ENCODE measurements around the gene WDR70. TPM values are rescaled to one million over a fixed set of nuclear protein-coding genes. Genes with fewer than 3 reads are reported as not detected.

WDR70 gene
- total RNA-seq, 1 donor from 2014 or later, result 23.6 TPM

DNA sequence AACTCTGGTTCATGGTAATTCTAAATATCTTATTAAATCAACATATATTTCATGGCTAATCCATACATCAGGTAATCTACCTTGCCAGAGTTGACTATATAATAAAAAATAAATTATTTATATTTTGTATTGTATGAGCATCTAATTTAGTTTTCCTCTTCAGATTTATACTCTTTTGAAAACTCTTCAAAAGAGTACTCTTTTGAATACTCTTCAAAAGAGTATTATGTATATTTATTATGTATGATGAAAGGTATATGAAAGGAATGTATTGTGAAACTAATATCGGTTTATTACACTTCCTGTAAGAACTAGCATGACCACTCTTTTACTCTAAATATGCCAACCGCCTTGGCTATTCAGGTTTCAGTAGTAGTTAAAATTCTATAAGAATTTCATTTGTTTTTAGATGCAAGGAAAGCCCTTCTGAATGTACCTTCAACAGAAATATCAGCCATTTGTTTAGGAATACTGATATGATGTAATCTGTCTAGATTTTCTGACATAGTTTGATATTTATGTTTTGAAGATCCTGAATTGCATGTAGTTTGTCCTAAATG is 178.7 kb downstream of the WDR70 start:
- no peaks in the 10 kb centered on the region for H3K36me3 Mint-ChIP-seq (ENCODE audit: low read depth)
- H3K27ac Mint-ChIP-seq (ENCODE audit: unreplicated experiment), result no peak overlapping the region
- no peaks in the 10 kb centered on the region for H3K27me3 Mint-ChIP-seq (ENCODE audit: low read depth)
- H3K9me3 Mint-ChIP-seq (ENCODE audit: low read depth), result peaks cover 4% of the 10 kb centered on the region
- no peak overlapping the region for H3K4me3 Mint-ChIP-seq (ENCODE audit: unreplicated experiment)
- TF ChIP-seq, protein P1, sequence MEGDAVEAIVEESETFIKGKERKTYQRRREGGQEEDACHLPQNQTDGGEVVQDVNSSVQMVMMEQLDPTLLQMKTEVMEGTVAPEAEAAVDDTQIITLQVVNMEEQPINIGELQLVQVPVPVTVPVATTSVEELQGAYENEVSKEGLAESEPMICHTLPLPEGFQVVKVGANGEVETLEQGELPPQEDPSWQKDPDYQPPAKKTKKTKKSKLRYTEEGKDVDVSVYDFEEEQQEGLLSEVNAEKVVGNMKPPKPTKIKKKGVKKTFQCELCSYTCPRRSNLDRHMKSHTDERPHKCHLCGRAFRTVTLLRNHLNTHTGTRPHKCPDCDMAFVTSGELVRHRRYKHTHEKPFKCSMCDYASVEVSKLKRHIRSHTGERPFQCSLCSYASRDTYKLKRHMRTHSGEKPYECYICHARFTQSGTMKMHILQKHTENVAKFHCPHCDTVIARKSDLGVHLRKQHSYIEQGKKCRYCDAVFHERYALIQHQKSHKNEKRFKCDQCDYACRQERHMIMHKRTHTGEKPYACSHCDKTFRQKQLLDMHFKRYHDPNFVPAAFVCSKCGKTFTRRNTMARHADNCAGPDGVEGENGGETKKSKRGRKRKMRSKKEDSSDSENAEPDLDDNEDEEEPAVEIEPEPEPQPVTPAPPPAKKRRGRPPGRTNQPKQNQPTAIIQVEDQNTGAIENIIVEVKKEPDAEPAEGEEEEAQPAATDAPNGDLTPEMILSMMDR (IDR thresholded peaks at IDR 0.05), result no peak
- peaks cover 7% of the 10 kb centered on the region for H3K4me1 Mint-ChIP-seq (ENCODE audit: low read depth)
- no peak for DNase-seq (ENCODE audit: low spot score)

DNA sequence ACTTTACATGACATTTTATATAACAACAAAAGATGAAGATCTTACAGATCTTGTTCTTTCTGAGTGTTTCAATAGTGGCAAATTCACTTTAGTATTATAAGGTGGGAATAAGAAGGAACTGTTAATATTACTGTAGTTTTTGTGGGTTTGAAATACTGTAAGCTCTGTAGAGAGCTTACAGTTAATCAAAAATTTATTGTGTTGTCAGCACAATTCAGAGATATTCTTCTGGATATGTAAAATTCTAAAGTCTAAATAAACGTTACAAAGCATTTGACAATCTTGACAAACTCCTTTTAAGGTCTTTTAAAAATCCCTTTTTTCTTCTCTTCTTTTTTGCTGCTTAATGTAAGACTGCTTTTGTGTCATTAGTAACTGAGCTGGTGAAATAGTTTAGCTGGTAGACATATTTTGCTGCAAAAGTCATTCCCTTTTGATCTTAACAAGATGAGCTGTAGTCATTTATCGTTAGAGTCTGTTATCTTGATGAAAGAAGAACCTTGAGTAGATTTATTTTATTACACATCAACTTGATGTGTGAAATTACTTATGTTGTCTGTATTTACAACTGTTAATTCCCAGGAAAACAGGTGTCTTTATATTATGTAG is 186.0 kb downstream of the WDR70 start:
- Mint-ChIP-seq H3K27ac (ENCODE audit: unreplicated experiment) (peak overlapping the region; percentile 45), H3K9me3 (ENCODE audit: low read depth) (no peaks in the 10 kb centered on the region), H3K4me3 (ENCODE audit: unreplicated experiment) (no peak overlapping the region), H3K27me3 (ENCODE audit: low read depth) (no peaks in the 10 kb centered on the region), H3K36me3 (ENCODE audit: low read depth) (no peaks in the 10 kb centered on the region), H3K4me1 (ENCODE audit: low read depth) (peaks cover 10% of the 10 kb centered on the region)
- no peak for DNase-seq (ENCODE audit: low spot score)
- TF ChIP-seq, protein P1 (IDR thresholded peaks at IDR 0.05), result no peak

DNA sequence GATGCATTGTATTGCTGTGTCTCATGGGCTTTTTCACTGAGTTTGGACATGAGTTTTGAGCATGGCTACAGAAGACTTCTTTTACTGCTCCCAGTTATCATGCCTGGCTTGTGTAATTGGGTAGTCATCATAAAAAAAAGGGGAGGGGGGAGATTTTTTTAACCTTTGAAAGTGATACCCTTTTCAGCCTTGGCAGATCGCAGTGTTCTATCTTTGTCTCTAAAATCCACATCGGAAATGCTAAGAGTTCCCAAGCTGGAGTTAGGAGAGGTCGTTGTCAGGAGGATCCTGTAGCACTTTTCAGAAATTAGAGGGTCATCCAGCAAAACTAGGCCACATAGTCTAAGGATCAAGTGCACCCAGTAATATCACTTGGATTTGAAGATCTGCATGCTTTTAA is 188.4 kb downstream of the WDR70 start:
- Mint-ChIP-seq H3K4me1 (ENCODE audit: low read depth) (peaks cover 13% of the 10 kb centered on the region), H3K4me3 (ENCODE audit: unreplicated experiment) (no peak overlapping the region), H3K9me3 (ENCODE audit: low read depth) (no peaks in the 10 kb centered on the region), H3K36me3 (ENCODE audit: low read depth) (no peaks in the 10 kb centered on the region), H3K27me3 (ENCODE audit: low read depth) (no peaks in the 10 kb centered on the region), H3K27ac (ENCODE audit: unreplicated experiment) (no peak overlapping the region)
- TF ChIP-seq, protein P1 (IDR thresholded peaks at IDR 0.05), result no peak
- DNase-seq (ENCODE audit: low spot score), result no peak

DNA sequence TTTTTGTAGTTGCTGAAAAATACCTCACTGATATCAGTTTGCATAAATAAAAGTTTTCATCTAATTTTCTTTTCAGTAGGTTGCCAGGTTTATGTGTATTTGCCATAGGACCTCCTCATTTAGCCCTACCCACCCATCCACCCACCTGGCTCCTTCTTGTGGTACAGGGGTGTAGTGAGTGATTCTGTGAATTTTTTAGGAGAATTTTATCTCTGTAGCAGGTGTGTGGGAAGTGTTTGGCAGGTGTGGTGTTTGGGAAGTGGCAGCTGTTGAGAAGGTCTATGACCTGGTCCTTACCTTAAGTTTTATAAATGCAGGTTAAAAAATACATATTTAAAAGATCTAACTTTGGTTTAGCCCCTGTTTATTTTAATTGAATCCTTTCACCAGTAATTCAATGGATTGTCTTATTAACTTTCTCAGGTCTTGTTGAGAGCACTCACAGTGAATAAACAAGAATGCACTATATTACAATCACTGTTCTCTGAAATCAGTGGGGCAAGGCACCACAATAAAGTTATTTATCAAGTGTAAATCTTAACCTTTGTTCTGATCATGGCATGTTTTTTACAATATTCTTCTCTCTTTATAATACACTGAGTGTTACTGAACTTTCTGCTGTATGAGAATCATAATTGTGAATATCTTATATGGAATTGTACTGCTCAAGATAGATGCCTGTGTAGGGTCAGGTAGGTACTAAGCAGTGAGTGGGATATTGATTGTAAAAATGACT is 189.1 kb downstream of the WDR70 start:
- Mint-ChIP-seq H3K4me3 (ENCODE audit: unreplicated experiment) (no peak overlapping the region), H3K9me3 (ENCODE audit: low read depth) (no peaks in the 10 kb centered on the region), H3K4me1 (ENCODE audit: low read depth) (peaks cover 13% of the 10 kb centered on the region), H3K27ac (ENCODE audit: unreplicated experiment) (no peak overlapping the region), H3K36me3 (ENCODE audit: low read depth) (no peaks in the 10 kb centered on the region), H3K27me3 (ENCODE audit: low read depth) (no peaks in the 10 kb centered on the region)
- no peak for DNase-seq (ENCODE audit: low spot score)
- TF ChIP-seq, protein P1 (IDR thresholded peaks at IDR 0.05), result no peak

DNA sequence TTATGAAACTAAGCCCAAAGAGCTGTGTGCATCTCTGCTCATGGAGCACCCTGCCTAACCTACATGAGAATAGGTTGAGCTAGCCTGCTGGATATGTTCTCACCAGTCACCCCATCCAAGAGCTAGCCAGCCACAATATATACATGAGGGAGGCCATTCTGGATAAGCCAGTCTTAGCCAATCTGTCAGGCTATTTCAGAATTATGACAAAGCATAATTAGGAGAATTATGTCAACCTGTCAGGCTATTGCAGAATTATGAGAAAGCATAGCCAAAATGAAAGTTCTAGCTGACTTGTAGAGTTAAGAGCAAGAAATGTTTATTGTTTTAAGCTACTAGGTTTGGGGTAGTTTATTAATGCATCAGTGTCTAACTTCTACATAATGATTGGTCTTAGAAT is 189.8 kb downstream of the WDR70 start:
- Mint-ChIP-seq H3K4me1 (ENCODE audit: low read depth) (peaks cover 13% of the 10 kb centered on the region), H3K36me3 (ENCODE audit: low read depth) (peaks cover 2% of the 10 kb centered on the region), H3K4me3 (ENCODE audit: unreplicated experiment) (no peak overlapping the region), H3K27me3 (ENCODE audit: low read depth) (no peaks in the 10 kb centered on the region), H3K27ac (ENCODE audit: unreplicated experiment) (no peak overlapping the region), H3K9me3 (ENCODE audit: low read depth) (no peaks in the 10 kb centered on the region)
- no peak for DNase-seq (ENCODE audit: low spot score)
- TF ChIP-seq, protein P1 (IDR thresholded peaks at IDR 0.05), result no peak
